Measurements from ENCODE around the gene NIPAL4.

The NIPAL4 gene

DNA sequence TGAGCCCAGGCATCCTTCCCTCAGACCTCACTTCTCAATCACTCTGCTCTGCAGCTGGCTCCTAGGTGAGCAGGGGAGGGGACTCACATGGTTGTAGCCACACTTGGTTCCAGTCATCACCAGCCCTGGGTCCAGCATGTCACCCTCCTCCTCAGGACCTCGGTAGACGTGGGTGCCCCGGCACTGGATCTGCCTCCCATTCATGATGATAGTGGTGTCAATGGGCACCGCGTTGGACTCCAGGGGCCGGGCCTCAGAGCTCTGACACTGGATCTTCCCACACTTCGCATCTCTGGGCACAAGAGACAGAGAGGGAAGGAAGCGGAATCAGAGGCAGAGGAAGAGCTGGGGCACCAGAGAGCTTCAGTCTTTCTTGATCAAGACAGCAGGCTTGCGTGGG is 32.9 kb downstream of the NIPAL4 start:
- TF ChIP-seq, protein P1, sequence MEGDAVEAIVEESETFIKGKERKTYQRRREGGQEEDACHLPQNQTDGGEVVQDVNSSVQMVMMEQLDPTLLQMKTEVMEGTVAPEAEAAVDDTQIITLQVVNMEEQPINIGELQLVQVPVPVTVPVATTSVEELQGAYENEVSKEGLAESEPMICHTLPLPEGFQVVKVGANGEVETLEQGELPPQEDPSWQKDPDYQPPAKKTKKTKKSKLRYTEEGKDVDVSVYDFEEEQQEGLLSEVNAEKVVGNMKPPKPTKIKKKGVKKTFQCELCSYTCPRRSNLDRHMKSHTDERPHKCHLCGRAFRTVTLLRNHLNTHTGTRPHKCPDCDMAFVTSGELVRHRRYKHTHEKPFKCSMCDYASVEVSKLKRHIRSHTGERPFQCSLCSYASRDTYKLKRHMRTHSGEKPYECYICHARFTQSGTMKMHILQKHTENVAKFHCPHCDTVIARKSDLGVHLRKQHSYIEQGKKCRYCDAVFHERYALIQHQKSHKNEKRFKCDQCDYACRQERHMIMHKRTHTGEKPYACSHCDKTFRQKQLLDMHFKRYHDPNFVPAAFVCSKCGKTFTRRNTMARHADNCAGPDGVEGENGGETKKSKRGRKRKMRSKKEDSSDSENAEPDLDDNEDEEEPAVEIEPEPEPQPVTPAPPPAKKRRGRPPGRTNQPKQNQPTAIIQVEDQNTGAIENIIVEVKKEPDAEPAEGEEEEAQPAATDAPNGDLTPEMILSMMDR (IDR thresholded peaks at IDR 0.05; ENCODE audit: low read depth, low read length): no peak
- no peak overlapping the region for H3K4me3 ChIP-seq (replicated peaks in 1 of 2; ENCODE audit: low read depth in 2 of 2, low read length in 2 of 2)
- no peak for DNase-seq (ENCODE audit: low read depth in 2 of 2)

DNA sequence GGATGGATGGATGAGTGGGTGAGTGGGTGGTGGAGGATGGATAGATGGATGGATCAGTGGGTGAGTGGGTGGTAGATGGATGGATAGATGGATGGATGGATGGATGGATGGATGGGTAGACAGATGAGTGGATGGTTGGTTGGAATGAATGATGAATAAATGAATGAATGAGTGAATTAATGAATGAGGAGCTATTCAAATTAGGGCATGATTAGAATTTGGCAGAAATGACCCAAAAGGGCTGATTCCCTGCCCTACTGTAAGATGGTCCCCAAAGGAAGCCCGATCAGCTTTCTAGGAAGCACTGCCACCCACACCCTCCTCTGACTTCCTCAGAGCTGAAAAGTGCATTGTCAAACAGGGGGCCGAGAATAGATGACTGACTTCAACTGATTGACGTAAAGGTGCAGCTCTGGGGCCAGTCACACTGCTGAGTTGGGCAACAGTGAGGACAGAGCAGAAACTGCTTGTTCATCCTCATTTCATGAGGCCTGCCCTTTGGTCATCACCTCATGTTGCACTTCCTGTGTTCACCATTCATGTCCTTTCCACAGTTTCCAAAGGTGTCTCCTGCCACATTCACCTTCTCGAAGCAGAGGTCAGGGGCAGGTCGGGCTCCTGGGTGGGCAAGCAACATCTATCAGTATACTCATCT is 34.3 kb downstream of the NIPAL4 start:
- DNase-seq (ENCODE audit: low read depth in 2 of 2): no peak
- no peak overlapping the region for H3K4me3 ChIP-seq (replicated peaks in 1 of 2; ENCODE audit: low read depth in 2 of 2, low read length in 2 of 2)

DNA sequence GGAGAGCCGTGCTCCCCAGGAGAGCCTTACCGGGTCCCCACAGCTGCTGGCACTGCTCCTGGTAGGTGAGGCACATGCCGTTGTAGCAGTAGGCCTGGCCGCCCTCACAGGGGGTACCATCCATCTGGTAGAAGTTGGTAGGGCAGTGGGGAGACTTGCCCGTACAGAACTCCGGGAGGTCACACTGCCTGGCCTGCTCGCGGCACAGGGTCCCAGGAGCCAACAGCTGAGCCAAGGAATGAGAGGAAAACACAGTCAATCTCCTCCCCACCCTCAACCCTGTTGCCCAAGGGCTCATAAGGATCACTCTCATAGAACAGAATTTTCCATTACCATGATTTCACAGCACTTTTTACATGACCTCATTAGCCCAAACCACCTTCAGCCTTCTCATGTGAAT is 36.9 kb downstream of the NIPAL4 start:
- DNase-seq (ENCODE audit: low read depth in 2 of 2): no peak
- H3K4me3 ChIP-seq (replicated peaks in 1 of 2; ENCODE audit: low read depth in 2 of 2, low read length in 2 of 2): no peak overlapping the region
- TF ChIP-seq, protein P1 (IDR thresholded peaks at IDR 0.05; ENCODE audit: low read depth, low read length): no peak

More for the DNA sequence above, 34.3 kb downstream of the NIPAL4 start:
- TF ChIP-seq, protein P1 (IDR thresholded peaks at IDR 0.05; ENCODE audit: low read depth, low read length): no peak

DNA sequence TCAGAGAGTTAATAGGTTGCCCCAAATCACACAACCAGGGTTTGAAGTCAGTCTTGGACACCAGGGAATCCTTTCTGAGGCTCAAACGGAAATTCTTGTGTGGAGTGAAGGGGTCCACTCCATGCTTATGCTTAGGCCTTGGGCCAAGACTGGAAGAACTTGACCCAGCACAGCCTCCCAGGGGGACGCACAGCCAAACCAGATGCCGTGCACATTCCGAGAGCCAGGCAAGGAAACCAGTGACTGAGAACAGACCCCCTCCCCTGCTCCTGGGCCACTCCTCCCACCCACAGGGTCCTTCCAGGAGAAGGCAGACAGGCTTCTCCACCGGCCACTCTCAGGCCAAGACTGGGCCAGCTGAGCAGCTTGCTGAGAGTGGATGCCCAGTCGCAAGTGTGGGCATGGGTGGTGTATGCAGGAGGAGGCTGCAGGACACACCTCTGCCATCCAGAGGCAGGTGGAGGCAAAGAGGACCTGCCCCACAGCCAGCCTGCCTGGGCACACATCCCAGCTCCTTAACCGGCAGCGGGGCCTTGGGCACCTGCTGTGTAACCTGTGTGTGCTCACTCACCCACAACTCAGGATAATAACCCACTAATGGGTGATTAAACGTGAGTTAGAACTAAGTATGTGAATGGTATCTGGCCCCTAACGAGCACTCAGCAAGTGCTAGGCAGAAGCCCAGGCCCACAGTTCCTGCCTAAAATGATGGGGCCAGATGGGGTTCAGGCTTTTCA is 38.0 kb downstream of the NIPAL4 start:
- TF ChIP-seq, protein P1 (IDR thresholded peaks at IDR 0.05; ENCODE audit: low read depth, low read length): no peak
- no peak overlapping the region for H3K4me3 ChIP-seq (replicated peaks in 1 of 2; ENCODE audit: low read depth in 2 of 2, low read length in 2 of 2)
- DNase-seq (ENCODE audit: low read depth in 2 of 2): peak in 1 of 2 donors; percentile 27

DNA sequence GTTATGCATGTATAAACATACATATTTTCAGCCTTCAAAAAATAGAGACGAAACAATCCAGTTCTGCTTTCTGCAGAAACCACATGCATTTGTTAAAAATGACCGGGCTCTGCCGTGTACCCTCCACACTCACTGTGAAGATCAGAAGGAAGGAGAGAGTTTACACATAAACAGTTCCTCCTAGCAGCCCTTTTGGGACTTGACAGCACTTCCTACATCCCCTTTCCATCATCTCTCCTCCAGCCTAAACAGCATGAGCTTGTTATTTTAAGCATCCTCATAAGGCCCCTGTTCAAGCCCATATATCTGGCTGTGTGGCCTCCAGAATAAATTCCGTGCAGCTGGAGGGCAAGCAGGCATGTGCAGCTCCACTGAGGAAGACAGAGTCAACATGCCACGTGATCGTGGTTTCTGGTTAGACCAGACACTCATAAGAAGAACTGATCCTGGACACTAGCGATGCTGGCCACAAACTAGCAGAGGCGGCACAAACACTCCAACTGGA is 42.2 kb downstream of the NIPAL4 start:
- DNase-seq (ENCODE audit: low read depth in 2 of 2): no peak
- H3K4me3 ChIP-seq (replicated peaks in 1 of 2; ENCODE audit: low read depth in 2 of 2, low read length in 2 of 2): no peak overlapping the region
- TF ChIP-seq, protein P1 (IDR thresholded peaks at IDR 0.05; ENCODE audit: low read depth, low read length): no peak

DNA sequence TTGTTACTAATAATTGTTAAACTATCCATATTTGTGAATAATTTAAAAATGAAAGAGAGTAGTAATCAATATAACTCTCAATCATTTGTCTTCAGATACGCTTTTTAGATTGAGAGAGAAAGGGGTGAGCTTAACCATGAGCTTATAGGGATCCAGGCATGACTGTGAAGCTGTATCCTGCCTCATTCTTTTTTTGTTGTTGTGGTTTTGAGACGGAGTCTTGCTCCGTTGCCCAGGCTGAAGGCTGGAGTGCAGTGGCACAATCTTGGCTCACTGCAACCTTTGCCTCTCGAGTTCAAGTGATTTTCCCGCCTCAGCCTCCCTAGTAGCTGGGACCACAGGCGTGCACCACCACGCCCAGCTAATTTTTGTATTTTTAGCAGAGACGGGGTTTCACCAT is 44.0 kb downstream of the NIPAL4 start:
- no peak overlapping the region for H3K4me3 ChIP-seq (replicated peaks in 1 of 2; ENCODE audit: low read depth in 2 of 2, low read length in 2 of 2)
- TF ChIP-seq, protein P1 (IDR thresholded peaks at IDR 0.05; ENCODE audit: low read depth, low read length): no peak
- no peak for DNase-seq (ENCODE audit: low read depth in 2 of 2)

Measured in cardiac fibroblast (primary cell).